GM12878 (cell line): ENCODE data around the gene MRC2. TPM values are rescaled to one million over a fixed set of nuclear protein-coding genes. Genes with fewer than 3 reads are reported as not detected.

Source experiments
- ATAC-seq: fragments of 200-7000 bp; cut with Tn5 transposase; 3 replicates; pipeline ENCODE4 v1.9.1; 2020; ENCODE audit warnings: mild to moderate bottlenecking, moderate library complexity
- BruUV-seq: library from RNA; stranded (reverse); fragments of 400-500 nt; replicated peaks from 2 replicates; lab custom pipeline; 2021; lab: Mats Ljungman, UMichigan
- CTCF ChIA-PET: fragments of 300-600 bp; sonication (Branson Sonifier 250); formaldehyde crosslinking; extraction: SDS; loops from one replicate; lab custom pipeline; 2021; ENCODE audit warnings: inconsistent platforms; lab: Yijun Ruan, JAX
- POLR2A ChIA-PET: fragments of 350-600 bp; formaldehyde crosslinking; extraction: SDS; loops from one replicate; lab custom pipeline; 2021; ENCODE audit warnings: inconsistent platforms; lab: Charles Lee
- RAD21 ChIA-PET: fragments of 300-600 bp; sonication (Branson Sonifier 250); formaldehyde crosslinking; loops from one replicate; lab custom pipeline; 2023; ENCODE audit warnings: antibody characterized with exemption; ENCODE audit not compliant: unreplicated experiment; lab: Charles Lee
- SMC1A ChIA-PET: fragments of 300-600 bp; sonication (Branson Sonifier 250); formaldehyde crosslinking; loops from one replicate; lab custom pipeline; 2023; ENCODE audit not compliant: unreplicated experiment, uncharacterized antibody; lab: Charles Lee
- DNase-seq: peaks from one replicate; pipeline ENCODE4 v3.0.0-alpha.2; 2011; ENCODE audit warnings: low read depth, low spot score
- FAIRE-seq: peaks from 3 replicates; lab custom pipeline; 2011; peaks lifted over from hg19 to GRCh38; lab: Jason Lieb, UNC
- H2AFZ ChIP-seq: 2 replicates; pipeline ENCODE4 v1.6.0; 2011; ENCODE audit warnings: low read depth, low read length, control low read depth; ENCODE audit not compliant: control insufficient read depth
- H3K27ac ChIP-seq: 2 replicates; pipeline ENCODE4 v1.5.1; 2011; ENCODE audit warnings: control low read depth; ENCODE audit not compliant: control insufficient read depth, insufficient read depth
- H3K27me3 ChIP-seq, 2 experiments: replicated peaks in 1 of 2; 2 replicates each; pipeline versions ENCODE4 v1.6.0 to v1.6.1; 2011; ENCODE audit warnings: low read length in 1 of 2; ENCODE audit not compliant: control insufficient read depth in 2 of 2, insufficient read depth in 2 of 2
- H3K36me3 ChIP-seq, 2 experiments: 2 replicates each; pipeline ENCODE4 v1.5.1; 2011; ENCODE audit warnings: low read length in 1 of 2; ENCODE audit not compliant: control insufficient read depth in 2 of 2, insufficient read depth in 2 of 2
- H3K4me1 ChIP-seq: 2 replicates; pipeline ENCODE4 v1.6.1; 2011; ENCODE audit warnings: mild to moderate bottlenecking, low read length, moderate library complexity, mixed read lengths; ENCODE audit not compliant: control insufficient read depth, insufficient read depth
- H3K4me2 ChIP-seq: 2 replicates; pipeline ENCODE4 v1.6.0; 2011; ENCODE audit warnings: control low read depth; ENCODE audit not compliant: control insufficient read depth, insufficient read depth
- H3K4me3 ChIP-seq: fragments of 200-600 bp; sonication (generic); 2 replicates; pipeline ENCODE4 v1.5.1; 2016
- H3K79me2 ChIP-seq: 2 replicates; pipeline ENCODE4 v1.6.0; 2011; ENCODE audit warnings: low read length; ENCODE audit not compliant: control insufficient read depth, insufficient read depth
- H3K9ac ChIP-seq: 2 replicates; pipeline ENCODE4 v1.8.0; 2011; ENCODE audit warnings: low read length, control low read depth, mixed read lengths; ENCODE audit not compliant: control insufficient read depth, insufficient read depth
- H3K9me3 ChIP-seq: replicated peaks from 3 replicates; pipeline ENCODE4 v1.5.1; 2011; ENCODE audit warnings: mild to moderate bottlenecking, low read length; ENCODE audit not compliant: control insufficient read depth, insufficient read depth
- H4K20me1 ChIP-seq: 2 replicates; pipeline ENCODE4 v1.6.0; 2011; ENCODE audit not compliant: control insufficient read depth, insufficient read depth
- CBX5 ChIP-seq: sonication (generic); IDR thresholded peaks from 2 replicates; pipeline ENCODE4 v1.6.1; 2016; ENCODE audit warnings: low read depth, moderate library complexity, mild to moderate bottlenecking, inconsistent platforms
- CEBPB ChIP-seq, 2 experiments: fragments of 150-350 bp in 1 of 2; IDR thresholded peaks; 2 replicates each; pipeline ENCODE4 v1.6.1; 2012 to 2014; ENCODE audit warnings: low read depth in 2 of 2, low read length in 2 of 2, borderline replicate concordance in 1 of 2, inconsistent platforms in 1 of 2
- CREB1 ChIP-seq: IDR thresholded peaks from 2 replicates; pipeline ENCODE4 v1.6.1; 2012; ENCODE audit warnings: low read depth, mild to moderate bottlenecking, inconsistent platforms
- DPF2 ChIP-seq: fragments of 450-650 bp; IDR thresholded peaks from 2 replicates; pipeline ENCODE4 v1.6.1; 2017; ENCODE audit warnings: mild to moderate bottlenecking
- MTA2 ChIP-seq: fragments of 450-650 bp; IDR thresholded peaks from 2 replicates; pipeline ENCODE4 v1.6.1; 2016; ENCODE audit warnings: low read depth, mild to moderate bottlenecking, moderate library complexity
- NR2C1 ChIP-seq: fragments of 450-650 bp; IDR thresholded peaks from 2 replicates; pipeline ENCODE4 v1.6.1; 2017; ENCODE audit warnings: antibody characterized with exemption, mild to moderate bottlenecking, moderate library complexity
- POLR2AphosphoS2 ChIP-seq: IDR thresholded peaks from 2 replicates; pipeline ENCODE4 v1.6.1; 2011; ENCODE audit warnings: low read depth, mild to moderate bottlenecking, low read length, improper control_type of control experiment, moderate library complexity
- RUNX3 ChIP-seq: IDR thresholded peaks from 2 replicates; pipeline ENCODE4 v1.6.1; 2012; ENCODE audit warnings: low read length, inconsistent platforms
- SREBF1 ChIP-seq: IDR thresholded peaks from 2 replicates; pipeline ENCODE4 v1.6.1; 2012; ENCODE audit warnings: mild to moderate bottlenecking, low read length
- WGBS: methylation state at CpG from one replicate; pipeline ENCODE4 v1.1.6; 2016; ENCODE audit warnings: low lambda C conversion rate; ENCODE audit not compliant: insufficient replicate concordance, insufficient coverage; ENCODE audit errors: missing lambda C conversion rate; 5-methylcytosine and 5-hydroxymethylcytosine counted together
- in situ Hi-C: fragments of 300-500 bp; cut with MboI; formaldehyde crosslinking; loops from 9 replicates; pipeline ENCODE4 v1.14.3; 2018; ENCODE audit warnings: mixed read lengths
- intact Hi-C: fragments of 100-400 bp; cut with micrococcal nuclease; formaldehyde crosslinking; loops from one replicate; pipeline ENCODE4 v1.14.2; 2022; ENCODE audit not compliant: unreplicated experiment
- polyA plus RNA-seq, 11 experiments: library from polyadenylated mRNA; depleted of rRNA in 4 of 11; unstranded in 6 of 11; stranded (reverse) in 5 of 11; fragments of >200 nt; fragmentation: Nextera tagmentation in 4 of 11; fragmentation: Illumina TruSeq in 1 of 11; extraction: Ambion mirVana in 4 of 11; extraction: Trizol in 1 of 11; gene quantifications; 1 replicate in 1 of 11; 2 replicates in 10 of 11; pipeline versions ENCODE4 v1.2.1 to v1.2.3, GENCODE V29; 2011 to 2016; ENCODE audit warnings: inconsistent platforms in 2 of 11, missing spikeins in 2 of 11, low read depth in 1 of 11
- total RNA-seq, 4 experiments: library from RNA; depleted of rRNA in 3 of 4; stranded (reverse); fragments of >200 nt in 3 of 4; fragmentation: Illumina TruSeq in 1 of 4; extraction: Trizol in 1 of 4; gene quantifications; 2 replicates each; pipeline versions ENCODE4 v1.2.1 to v1.2.3, GENCODE V29; 2013 to 2021
- TF ChIP-seq, protein P1 (sequence below): IDR thresholded peaks from 2 replicates; pipeline ENCODE4 v1.6.1; 2012; ENCODE audit warnings: low read depth, low read length, improper control_type of control experiment

Gene MRC2
- total and polyA plus RNA-seq, 10 of the 15 experiments (the other 5 are each of a cell fraction or from before 2014, with no cell fraction given): 0.04 to 0.96 (median 0.30) TPM; not detected in 1

DNA sequence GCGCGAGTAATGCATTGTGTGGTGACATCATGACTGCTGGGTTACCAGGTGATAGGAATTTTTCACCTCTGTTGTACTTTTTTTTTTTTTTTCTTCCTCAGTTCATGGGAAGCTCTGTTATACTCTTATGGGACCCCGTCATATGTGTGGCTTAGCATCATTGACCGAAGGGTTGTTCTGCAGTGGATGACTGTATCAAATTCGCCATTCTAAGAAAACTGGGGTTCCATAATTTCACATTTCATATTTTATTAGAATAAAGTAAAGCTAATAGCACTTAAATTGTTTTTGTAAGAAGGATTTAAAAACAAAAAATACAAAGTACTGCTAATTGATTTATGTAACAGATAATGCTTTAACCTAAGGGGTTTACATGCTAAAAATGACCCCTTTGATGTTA lies 32.0 kb upstream of the MRC2 start:
- Histone ChIP-seq H3K4me2 (no peak overlapping the region), H3K9me3 (no peaks in the 10 kb centered on the region; the same call in 1 of the 3 replicates), H3K4me1 (no peaks in the 10 kb centered on the region), H3K27me3 (no peaks in the 10 kb centered on the region), H3K79me2 (no peaks in the 10 kb centered on the region), H3K9ac (no peak overlapping the region), H3K27ac (no peak overlapping the region), H4K20me1 (no peaks in the 10 kb centered on the region), H2AFZ (no peak overlapping the region), H3K4me3 (no peak overlapping the region), H3K36me3 (peaks cover 7 to 9% of the 10 kb centered on the region in 2 experiments)
- BruUV-seq: no TSS peak
- CTCF ChIA-PET: interaction anchor here (1.2 kb wide), 1 partner anchor 13 kb away, joined by 4 read pairs; no protein-coding TSS in a partner anchor
- SMC1A ChIA-PET: no interaction called here
- 97% methylated on average over 5 of the region's 5 CpGs for WGBS
- ATAC-seq (no peak), FAIRE-seq (no peak), DNase-seq (no peak)
- RAD21 ChIA-PET: no interaction called here
- POLR2A ChIA-PET: no interaction called here
- in situ Hi-C loops: no loop called here
- TF ChIP-seq CBX5 (no peak), NR2C1 (no peak), POLR2AphosphoS2 (no peak), CEBPB (IDR thresholded peaks at IDR 0.05; ENCODE audit: borderline replicate concordance in 1 of 2, low read depth in 2 of 2, low read length in 2 of 2) (no peak), DPF2 (no peak), CREB1 (no peak), SREBF1 (no peak), MTA2 (no peak), RUNX3 (no peak)
- TF ChIP-seq, protein P1, sequence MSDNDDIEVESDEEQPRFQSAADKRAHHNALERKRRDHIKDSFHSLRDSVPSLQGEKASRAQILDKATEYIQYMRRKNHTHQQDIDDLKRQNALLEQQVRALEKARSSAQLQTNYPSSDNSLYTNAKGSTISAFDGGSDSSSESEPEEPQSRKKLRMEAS: no peak
- intact Hi-C loops: no loop called here
